Liver (tissue), 9 donors: ENCODE data around the gene PRR9. TPM values are rescaled to one million over a fixed set of nuclear protein-coding genes. Genes with fewer than 3 reads are reported as not detected.

ENCODE experiments used
- DNase-seq: peaks from one replicate; pipeline ENCODE4 v3.0.0-alpha.2; 2017; ENCODE audit warnings: low spot score
- H3K27ac ChIP-seq, 2 donors: one replicate each; pipeline ENCODE4 v1.7.0; 2013; ENCODE audit warnings: inconsistent platforms in 2 of 2, low read length in 2 of 2, control low read depth in 1 of 2, low read depth in 1 of 2, mild to moderate bottlenecking in 1 of 2
- H3K27me3 ChIP-seq, 4 donors: one replicate each; pipeline versions ENCODE4 v1.6.1 to v1.7.0; 2013; ENCODE audit warnings: low read length in 3 of 4, inconsistent platforms in 1 of 4, mild to moderate bottlenecking in 1 of 4, moderate library complexity in 1 of 4; ENCODE audit not compliant: control insufficient read depth in 4 of 4, insufficient read depth in 4 of 4
- H3K36me3 ChIP-seq, 4 donors: one replicate each; pipeline versions ENCODE4 v1.6.1 to v1.7.0; 2013; ENCODE audit warnings: low read length in 3 of 4, mild to moderate bottlenecking in 3 of 4, low read depth in 1 of 4, moderate library complexity in 1 of 4; ENCODE audit not compliant: control insufficient read depth in 4 of 4, insufficient read depth in 3 of 4
- H3K4me1 ChIP-seq, 4 donors: one replicate each; pipeline versions ENCODE4 v1.6.1 to v1.7.0; 2013; ENCODE audit warnings: low read length in 3 of 4, mild to moderate bottlenecking in 3 of 4, moderate library complexity in 1 of 4; ENCODE audit not compliant: control insufficient read depth in 4 of 4, insufficient read depth in 4 of 4
- H3K4me3 ChIP-seq, 3 donors: one replicate each; pipeline versions ENCODE4 v1.6.1 to v1.7.0; 2013; ENCODE audit warnings: low read length in 3 of 3, control low read depth in 1 of 3, low read depth in 1 of 3, mild to moderate bottlenecking in 1 of 3
- H3K9ac ChIP-seq, 2 donors: one replicate each; pipeline ENCODE4 v1.7.0; 2013; ENCODE audit warnings: low read length in 2 of 2, mild to moderate bottlenecking in 2 of 2, moderate library complexity in 2 of 2, control low read depth in 1 of 2, low read depth in 1 of 2
- H3K9me3 ChIP-seq, 4 donors: one replicate each; pipeline versions ENCODE4 v1.6.1 to v1.7.0; 2013; ENCODE audit warnings: low read length in 3 of 4; ENCODE audit not compliant: control insufficient read depth in 4 of 4
- ATF3 ChIP-seq: IDR thresholded peaks from 2 replicates; pipeline ENCODE4 v1.6.1; 2016; ENCODE audit warnings: antibody characterized with exemption
- CTCF ChIP-seq: fragments of 150-350 bp; IDR thresholded peaks from 2 replicates; pipeline ENCODE4 v1.5.1; 2017; ENCODE audit warnings: improper control_type of control experiment, low read depth, low read length; ENCODE audit not compliant: missing input control
- EGR1 ChIP-seq, 2 donors: IDR thresholded peaks; 2 replicates each; pipeline ENCODE4 v1.6.1; 2016 to 2018; ENCODE audit warnings: antibody characterized with exemption in 2 of 2, low read depth in 2 of 2
- FOXA1 ChIP-seq: IDR thresholded peaks from 2 replicates; pipeline ENCODE4 v1.6.1; 2016; ENCODE audit warnings: antibody characterized with exemption
- FOXA2 ChIP-seq: IDR thresholded peaks from 2 replicates; pipeline ENCODE4 v1.6.1; 2016; ENCODE audit warnings: antibody characterized with exemption
- GABPA ChIP-seq, 2 donors: IDR thresholded peaks in 1 of 2; conservative IDR thresholded peaks in 1 of 2; 2 replicates each; pipeline ENCODE4 v1.6.1; 2016; ENCODE audit warnings: antibody characterized with exemption in 2 of 2, mild to moderate bottlenecking in 1 of 2, moderate library complexity in 1 of 2
- HNF4A ChIP-seq, 2 donors: conservative IDR thresholded peaks; 2 replicates each; pipeline ENCODE4 v1.6.1; 2016; ENCODE audit warnings: antibody characterized with exemption in 2 of 2, mild to moderate bottlenecking in 2 of 2
- HNF4G ChIP-seq: IDR thresholded peaks from 2 replicates; pipeline ENCODE4 v1.6.1; 2016; ENCODE audit warnings: antibody characterized with exemption
- JUND ChIP-seq, 2 donors: IDR thresholded peaks; 2 replicates each; pipeline ENCODE4 v1.6.1; 2016; ENCODE audit warnings: antibody characterized with exemption in 2 of 2
- MAX ChIP-seq: IDR thresholded peaks from 2 replicates; pipeline ENCODE4 v1.6.1; 2016; ENCODE audit warnings: antibody characterized with exemption
- NR2F2 ChIP-seq: IDR thresholded peaks from 2 replicates; pipeline ENCODE4 v1.6.1; 2016; ENCODE audit warnings: antibody characterized with exemption
- RAD21 ChIP-seq, 2 donors: IDR thresholded peaks; 2 replicates each; pipeline ENCODE4 v1.6.1; 2016; ENCODE audit warnings: antibody characterized with exemption in 2 of 2, mild to moderate bottlenecking in 2 of 2
- REST ChIP-seq: IDR thresholded peaks from 2 replicates; pipeline ENCODE4 v1.6.1; 2016; ENCODE audit warnings: antibody characterized with exemption, mild to moderate bottlenecking
- RXRA ChIP-seq, 2 donors: IDR thresholded peaks; 2 replicates each; pipeline ENCODE4 v1.6.1; 2017 to 2018; ENCODE audit warnings: antibody characterized with exemption in 2 of 2, mild to moderate bottlenecking in 1 of 2
- SP1 ChIP-seq: IDR thresholded peaks from 2 replicates; pipeline ENCODE4 v1.6.1; 2018; ENCODE audit warnings: antibody characterized with exemption, mild to moderate bottlenecking
- TAF1 ChIP-seq: conservative IDR thresholded peaks from 2 replicates; pipeline ENCODE4 v1.6.1; 2016; ENCODE audit warnings: antibody characterized with exemption, mild to moderate bottlenecking
- YY1 ChIP-seq: IDR thresholded peaks from 2 replicates; pipeline ENCODE4 v1.6.1; 2016; ENCODE audit warnings: antibody characterized with exemption, mild to moderate bottlenecking
- ZBTB33 ChIP-seq: IDR thresholded peaks from 2 replicates; pipeline ENCODE4 v1.6.1; 2016; ENCODE audit warnings: antibody characterized with exemption
- WGBS: extraction: QIAGEN DNeasy Blood & Tissue Kit; methylation state at CpG from one replicate; pipeline ENCODE4 v1.1.7; 2013; 5-methylcytosine and 5-hydroxymethylcytosine counted together
- polyA plus RNA-seq, 2 donors: library from polyadenylated mRNA; stranded (reverse) in 1 of 2; unstranded in 1 of 2; fragments of 200-250 nt in 1 of 2; fragments of >200 nt in 1 of 2; fragmentation: Nextera tagmentation in 1 of 2; extraction: Ambion mirVana in 1 of 2; gene quantifications; one replicate each; pipeline versions ENCODE4 v1.2.1 to v1.2.3, GENCODE V29; 2013 to 2015
- total RNA-seq, 2 donors: library from RNA; depleted of rRNA; stranded (reverse); fragments of >200 nt; gene quantifications; one replicate each; pipeline ENCODE4 v1.2.3, GENCODE V29; 2014
- donor health status: healthy.
- donor health status: healthy.
- donor health status: healthy.
- donor health status: healthy.
- donor health status: healthy.

PRR9 gene
- total and polyA plus RNA-seq, 4 donors: not detected

- Histone ChIP-seq H3K9ac (no peak overlapping the region), H3K27ac (no peak overlapping the region), H3K9me3 (no peaks in the 10 kb centered on the region), H3K27me3 (peaks cover 0 to 7% (median 0%) of the 10 kb centered on the region in 4 donors), H3K4me3 (no peak overlapping the region), H3K36me3 (no peaks in the 10 kb centered on the region), H3K4me1 (no peaks in the 10 kb centered on the region)
- DNase-seq: no peak
- WGBS: 78% methylated on average over 2 of the region's 2 CpGs
- TF ChIP-seq YY1 (no peak), ATF3 (no peak), FOXA1 (no peak), RAD21 (IDR thresholded peaks at IDR 0.05) (no peak), NR2F2 (no peak), JUND (IDR thresholded peaks at IDR 0.05) (no peak), GABPA (IDR thresholded peaks at IDR 0.05 in 1 of 2, conservative IDR thresholded peaks at IDR 0.05 in 1 of 2) (no peak), CTCF (no peak), ZBTB33 (no peak)
Measured at GRCh38 chr1:153251087-153251486, 33.7 kb downstream of the PRR9 start.

- peaks cover 0 to 7% (median 0%) of the 10 kb centered on the region in 4 donors for H3K27me3 ChIP-seq
- H3K4me3 ChIP-seq: no peak overlapping the region
- no peaks in the 10 kb centered on the region for H3K4me1 ChIP-seq
- no peak for TF ChIP-seq FOXA2
- no peak for TF ChIP-seq HNF4G
- TF ChIP-seq REST: no peak
- no peak for TF ChIP-seq SP1
- TF ChIP-seq CTCF: no peak
- TF ChIP-seq RXRA (IDR thresholded peaks at IDR 0.05): no peak
- no peak for TF ChIP-seq HNF4A (conservative IDR thresholded peaks at IDR 0.05)
- TF ChIP-seq RAD21 (IDR thresholded peaks at IDR 0.05): no peak
- TF ChIP-seq ZBTB33: no peak
- TF ChIP-seq EGR1 (IDR thresholded peaks at IDR 0.05; ENCODE audit: low read depth in 2 of 2): no peak
- no peak for TF ChIP-seq TAF1
- no peak for TF ChIP-seq MAX
- TF ChIP-seq NR2F2: no peak
- no peak for TF ChIP-seq YY1
- no peak for TF ChIP-seq FOXA1
- TF ChIP-seq JUND (IDR thresholded peaks at IDR 0.05): no peak
- DNase-seq: no peak
- H3K9me3 ChIP-seq: no peaks in the 10 kb centered on the region
- no peak overlapping the region for H3K27ac ChIP-seq
- 83% methylated on average over 3 of the region's 3 CpGs for WGBS
- no peak overlapping the region for H3K9ac ChIP-seq
- no peaks in the 10 kb centered on the region for H3K36me3 ChIP-seq
Measured at GRCh38 chr1:153251562-153251961, 34.2 kb downstream of the PRR9 start.
